DMS 273 (cell line): ENCODE results near the gene CADPS2.

ENCODE experiments used
- DNase-seq: peaks from one replicate; lab custom pipeline; 2025; ENCODE audit not compliant: unreplicated experiment; lab: John Stamatoyannopoulos, UW

The CADPS2 gene

GRCh38 chr7:122544463-122544862 lies 341.8 kb downstream of the CADPS2 start:
- DNase-seq = no peak

- DNase-seq = no peak
Observed at GRCh38 chr7:122543891-122544290, 342.4 kb downstream of the CADPS2 start.

- no peak for DNase-seq
Observed at GRCh38 chr7:122543166-122543565, 343.1 kb downstream of the CADPS2 start.

- no peak for DNase-seq
Observed at GRCh38 chr7:122535086-122535485, 351.2 kb downstream of the CADPS2 start.

GRCh38 chr7:122532406-122533269 lies 353.6 kb downstream of the CADPS2 start:
- peak; percentile 28 for DNase-seq

GRCh38 chr7:122528879-122529481 lies 357.3 kb downstream of the CADPS2 start:
- peak; percentile 65 for DNase-seq

- no peak for DNase-seq
Observed at GRCh38 chr7:122525355-122525754, 360.9 kb downstream of the CADPS2 start.

- no peak for DNase-seq
Observed at GRCh38 chr7:122521767-122522166, 364.5 kb downstream of the CADPS2 start.

- DNase-seq = no peak
Observed at GRCh38 chr7:122520971-122521555, 365.2 kb downstream of the CADPS2 start.

GRCh38 chr7:122518488-122518887 lies 367.8 kb downstream of the CADPS2 start:
- DNase-seq = no peak

GRCh38 chr7:122517576-122517975 lies 368.7 kb downstream of the CADPS2 start:
- no peak for DNase-seq

GRCh38 chr7:122515404-122515803 lies 370.9 kb downstream of the CADPS2 start:
- no peak for DNase-seq

- no peak for DNase-seq
Observed at GRCh38 chr7:122511268-122511667, 375.0 kb downstream of the CADPS2 start.

- no peak for DNase-seq
Observed at GRCh38 chr7:122507591-122507990, 378.7 kb downstream of the CADPS2 start.

- DNase-seq = no peak
Observed at GRCh38 chr7:122492007-122492406, 394.3 kb downstream of the CADPS2 start.

- DNase-seq = no peak
Observed at GRCh38 chr7:122488241-122488640, 398.0 kb downstream of the CADPS2 start.

- DNase-seq = no peak
Observed at GRCh38 chr7:122487131-122487530, 399.1 kb downstream of the CADPS2 start.

GRCh38 chr7:122485856-122486255 lies 400.4 kb downstream of the CADPS2 start:
- no peak for DNase-seq

GRCh38 chr7:122482212-122482611 lies 404.0 kb downstream of the CADPS2 start:
- DNase-seq = no peak

GRCh38 chr7:122470859-122471258 lies 415.4 kb downstream of the CADPS2 start:
- DNase-seq = no peak

GRCh38 chr7:122468945-122469344 lies 417.3 kb downstream of the CADPS2 start:
- DNase-seq = no peak
